PC-3 (cell line): ENCODE data around the gene GK2.

Experiments used
- EZH2 ChIP-seq: fragments of 300-600 bp; sonication (generic); IDR thresholded peaks from one replicate; pipeline ENCODE4 v1.6.1; 2017; ENCODE audit warnings: antibody characterized with exemption, mild to moderate bottlenecking, low read length; ENCODE audit not compliant: unreplicated experiment
- EZH2phosphoT487 ChIP-seq: fragments of 300-600 bp; sonication (generic); IDR thresholded peaks from 2 replicates; pipeline ENCODE4 v1.6.1; 2018; ENCODE audit warnings: mild to moderate bottlenecking, antibody characterized with exemption, low read length, borderline replicate concordance
- TF ChIP-seq, protein P1 (sequence below): fragments of 300-600 bp; sonication (generic); conservative IDR thresholded peaks from 2 replicates; pipeline ENCODE4 v1.5.1; 2017; ENCODE audit warnings: antibody characterized with exemption, low read depth, mild to moderate bottlenecking, low read length

DNA sequence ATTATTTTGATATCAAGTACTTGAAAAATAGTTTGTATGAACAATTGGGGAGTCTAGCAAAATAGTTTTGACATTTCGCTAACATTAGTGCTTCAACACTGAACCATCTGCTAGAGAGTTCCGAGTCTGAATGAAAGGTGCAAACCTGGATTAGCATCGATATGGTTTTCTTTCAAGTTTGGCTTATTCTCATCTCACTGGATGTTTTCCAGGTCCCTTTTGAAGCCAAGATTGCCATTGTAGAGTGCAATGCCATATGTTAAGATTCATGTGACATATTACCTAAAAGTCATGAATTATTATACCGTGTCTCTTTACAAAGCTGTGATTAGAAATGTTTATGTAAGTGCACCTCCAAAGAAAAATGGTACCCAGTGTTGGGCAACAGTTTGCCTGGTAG, 45.4 kb downstream of the GK2 start:
- TF ChIP-seq, protein P1, sequence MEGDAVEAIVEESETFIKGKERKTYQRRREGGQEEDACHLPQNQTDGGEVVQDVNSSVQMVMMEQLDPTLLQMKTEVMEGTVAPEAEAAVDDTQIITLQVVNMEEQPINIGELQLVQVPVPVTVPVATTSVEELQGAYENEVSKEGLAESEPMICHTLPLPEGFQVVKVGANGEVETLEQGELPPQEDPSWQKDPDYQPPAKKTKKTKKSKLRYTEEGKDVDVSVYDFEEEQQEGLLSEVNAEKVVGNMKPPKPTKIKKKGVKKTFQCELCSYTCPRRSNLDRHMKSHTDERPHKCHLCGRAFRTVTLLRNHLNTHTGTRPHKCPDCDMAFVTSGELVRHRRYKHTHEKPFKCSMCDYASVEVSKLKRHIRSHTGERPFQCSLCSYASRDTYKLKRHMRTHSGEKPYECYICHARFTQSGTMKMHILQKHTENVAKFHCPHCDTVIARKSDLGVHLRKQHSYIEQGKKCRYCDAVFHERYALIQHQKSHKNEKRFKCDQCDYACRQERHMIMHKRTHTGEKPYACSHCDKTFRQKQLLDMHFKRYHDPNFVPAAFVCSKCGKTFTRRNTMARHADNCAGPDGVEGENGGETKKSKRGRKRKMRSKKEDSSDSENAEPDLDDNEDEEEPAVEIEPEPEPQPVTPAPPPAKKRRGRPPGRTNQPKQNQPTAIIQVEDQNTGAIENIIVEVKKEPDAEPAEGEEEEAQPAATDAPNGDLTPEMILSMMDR = no peak
- no peak for TF ChIP-seq EZH2
- no peak for TF ChIP-seq EZH2phosphoT487
